ENCODE results near the gene VSIR.

GRCh38 chr10:71750986-71751385, 22.3 kb downstream of the VSIR start:
- TF ChIP-seq, protein P1, sequence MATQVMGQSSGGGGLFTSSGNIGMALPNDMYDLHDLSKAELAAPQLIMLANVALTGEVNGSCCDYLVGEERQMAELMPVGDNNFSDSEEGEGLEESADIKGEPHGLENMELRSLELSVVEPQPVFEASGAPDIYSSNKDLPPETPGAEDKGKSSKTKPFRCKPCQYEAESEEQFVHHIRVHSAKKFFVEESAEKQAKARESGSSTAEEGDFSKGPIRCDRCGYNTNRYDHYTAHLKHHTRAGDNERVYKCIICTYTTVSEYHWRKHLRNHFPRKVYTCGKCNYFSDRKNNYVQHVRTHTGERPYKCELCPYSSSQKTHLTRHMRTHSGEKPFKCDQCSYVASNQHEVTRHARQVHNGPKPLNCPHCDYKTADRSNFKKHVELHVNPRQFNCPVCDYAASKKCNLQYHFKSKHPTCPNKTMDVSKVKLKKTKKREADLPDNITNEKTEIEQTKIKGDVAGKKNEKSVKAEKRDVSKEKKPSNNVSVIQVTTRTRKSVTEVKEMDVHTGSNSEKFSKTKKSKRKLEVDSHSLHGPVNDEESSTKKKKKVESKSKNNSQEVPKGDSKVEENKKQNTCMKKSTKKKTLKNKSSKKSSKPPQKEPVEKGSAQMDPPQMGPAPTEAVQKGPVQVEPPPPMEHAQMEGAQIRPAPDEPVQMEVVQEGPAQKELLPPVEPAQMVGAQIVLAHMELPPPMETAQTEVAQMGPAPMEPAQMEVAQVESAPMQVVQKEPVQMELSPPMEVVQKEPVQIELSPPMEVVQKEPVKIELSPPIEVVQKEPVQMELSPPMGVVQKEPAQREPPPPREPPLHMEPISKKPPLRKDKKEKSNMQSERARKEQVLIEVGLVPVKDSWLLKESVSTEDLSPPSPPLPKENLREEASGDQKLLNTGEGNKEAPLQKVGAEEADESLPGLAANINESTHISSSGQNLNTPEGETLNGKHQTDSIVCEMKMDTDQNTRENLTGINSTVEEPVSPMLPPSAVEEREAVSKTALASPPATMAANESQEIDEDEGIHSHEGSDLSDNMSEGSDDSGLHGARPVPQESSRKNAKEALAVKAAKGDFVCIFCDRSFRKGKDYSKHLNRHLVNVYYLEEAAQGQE (IDR thresholded peaks at IDR 0.05; ENCODE audit: low read depth), result no peak
- no peak for TF ChIP-seq ZBTB33 (IDR thresholded peaks at IDR 0.05; ENCODE audit: extremely low read depth, insufficient replicate concordance, low read length)
- TF ChIP-seq SP1 (IDR thresholded peaks at IDR 0.05; ENCODE audit: low read depth), result no peak

Data from HCT116 (cell line).